ENCODE measurements around the gene GAS1. TPM values are rescaled to one million over a fixed set of nuclear protein-coding genes. Genes with fewer than 3 reads are reported as not detected.

The GAS1 gene
- total and polyA plus RNA-seq, 2 of the 4 experiments (the other 2 are of a cell fraction) = 1.8 to 2.2 TPM

- BruUV-seq (replicated peaks) = no TSS peak
Observed at GRCh38 chr9:86991077-86991476, 43.8 kb upstream of the GAS1 start.

More at GRCh38 chr9:86991077-86991476, 43.8 kb upstream of the GAS1 start:
- TF ChIP-seq CHD1 (IDR thresholded peaks at IDR 0.05; ENCODE audit: low read depth, low read length) (no peak), CEBPB (IDR thresholded peaks at IDR 0.05; ENCODE audit: low read depth, low read length) (no peak), POLR2A (IDR thresholded peaks at IDR 0.05; ENCODE audit: low read depth, low read length) (no peak), RCOR1 (IDR thresholded peaks at IDR 0.05; ENCODE audit: insufficient replicate concordance, low read length) (no peak), BHLHE40 (IDR thresholded peaks at IDR 0.05; ENCODE audit: low read depth, low read length) (no peak), FOS (IDR thresholded peaks at IDR 0.05; ENCODE audit: low read depth, low read length) (no peak), SMC3 (IDR thresholded peaks at IDR 0.05; ENCODE audit: low read depth, low read length) (no peak), MXI1 (IDR thresholded peaks at IDR 0.05; ENCODE audit: borderline replicate concordance, low read depth, low read length) (no peak), CTCF (conservative IDR thresholded peaks at IDR 0.05; ENCODE audit: low read depth, low read length) (no peak), RFX5 (IDR thresholded peaks at IDR 0.05; ENCODE audit: low read depth, low read length) (no peak), NFE2L2 (IDR thresholded peaks at IDR 0.05; ENCODE audit: low read depth, low read length) (no peak), MAZ (IDR thresholded peaks at IDR 0.05; ENCODE audit: borderline replicate concordance, low read depth, low read length) (no peak), RAD21 (IDR thresholded peaks at IDR 0.05; ENCODE audit: low read length) (no peak), MAFK (IDR thresholded peaks at IDR 0.05; ENCODE audit: low read depth, low read length) (no peak)
- TF ChIP-seq, protein P1, sequence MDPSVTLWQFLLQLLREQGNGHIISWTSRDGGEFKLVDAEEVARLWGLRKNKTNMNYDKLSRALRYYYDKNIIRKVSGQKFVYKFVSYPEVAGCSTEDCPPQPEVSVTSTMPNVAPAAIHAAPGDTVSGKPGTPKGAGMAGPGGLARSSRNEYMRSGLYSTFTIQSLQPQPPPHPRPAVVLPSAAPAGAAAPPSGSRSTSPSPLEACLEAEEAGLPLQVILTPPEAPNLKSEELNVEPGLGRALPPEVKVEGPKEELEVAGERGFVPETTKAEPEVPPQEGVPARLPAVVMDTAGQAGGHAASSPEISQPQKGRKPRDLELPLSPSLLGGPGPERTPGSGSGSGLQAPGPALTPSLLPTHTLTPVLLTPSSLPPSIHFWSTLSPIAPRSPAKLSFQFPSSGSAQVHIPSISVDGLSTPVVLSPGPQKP (IDR thresholded peaks at IDR 0.05; ENCODE audit: borderline replicate concordance, low read depth, low read length) = no peak
- TF ChIP-seq, protein P2, sequence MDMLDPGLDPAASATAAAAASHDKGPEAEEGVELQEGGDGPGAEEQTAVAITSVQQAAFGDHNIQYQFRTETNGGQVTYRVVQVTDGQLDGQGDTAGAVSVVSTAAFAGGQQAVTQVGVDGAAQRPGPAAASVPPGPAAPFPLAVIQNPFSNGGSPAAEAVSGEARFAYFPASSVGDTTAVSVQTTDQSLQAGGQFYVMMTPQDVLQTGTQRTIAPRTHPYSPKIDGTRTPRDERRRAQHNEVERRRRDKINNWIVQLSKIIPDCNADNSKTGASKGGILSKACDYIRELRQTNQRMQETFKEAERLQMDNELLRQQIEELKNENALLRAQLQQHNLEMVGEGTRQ (IDR thresholded peaks at IDR 0.05; ENCODE audit: low read depth, low read length) = no peak
- no peaks in the 10 kb centered on the region for H3K9me1 ChIP-seq (ENCODE audit: insufficient read depth, low read length)
- intact Hi-C loops (cut with micrococcal nuclease) (no loop called here), dilution Hi-C loops (cut with HindIII; ENCODE audit: low sequenced_read_pairs, unreplicated experiment) (no loop called here), in situ Hi-C loops (cut with MboI; ENCODE audit: low sequenced_read_pairs) (no loop called here)
- no peak overlapping the region for H4K5ac ChIP-seq (ENCODE audit: low read depth, low read length)
- no peak overlapping the region for H2BK15ac ChIP-seq (ENCODE audit: low read depth, low read length)
- no peaks in the 10 kb centered on the region for H4K20me1 ChIP-seq (ENCODE audit: insufficient read depth, low read length)
- ATAC-seq (ENCODE audit: low read depth) = no peak
- H4K91ac ChIP-seq (ENCODE audit: insufficient read depth, low read depth, low read length) = no peak overlapping the region
- H3K56ac ChIP-seq (ENCODE audit: extremely low read depth, insufficient read depth, low read length) = no peak overlapping the region
- no peak overlapping the region for H3K4ac ChIP-seq (ENCODE audit: low read depth, low read length)
- no peaks in the 10 kb centered on the region for H3K36me3 ChIP-seq (ENCODE audit: control insufficient read depth, insufficient read depth, low read length)
- H3K4me1 ChIP-seq (ENCODE audit: control insufficient read depth, insufficient read depth, low read length) = no peaks in the 10 kb centered on the region
- H2BK20ac ChIP-seq (ENCODE audit: low read depth, low read length) = no peak overlapping the region
- H3K14ac ChIP-seq (replicated peaks; ENCODE audit: low read depth, low read length) = no peak overlapping the region
- no peak for DNase-seq
- H2BK120ac ChIP-seq (ENCODE audit: low read depth, low read length) = no peak overlapping the region
- no peak overlapping the region for H2AK5ac ChIP-seq (ENCODE audit: low read depth, low read length)
- no peaks in the 10 kb centered on the region for H3K9me3 ChIP-seq (ENCODE audit: control insufficient read depth, insufficient read depth, low read length)
- H3K27me3 ChIP-seq (ENCODE audit: control insufficient read depth, insufficient read depth, low read length) = no peaks in the 10 kb centered on the region
- WGBS, 2 experiments (ENCODE audit: extremely low coverage in 2 of 2, insufficient read length in 1 of 2) = no CpG with 5 or more reads among the region's 4 CpGs
- H3K79me1 ChIP-seq (ENCODE audit: low read depth in 1 of 2, low read length in 2 of 2) = no peaks in the 10 kb centered on the region
- ChIA-PET POLR2A (ENCODE audit: unreplicated experiment) (no interaction called here), CTCF (no interaction called here)
- H3K23ac ChIP-seq (ENCODE audit: low read depth, low read length) = no peak overlapping the region
- H2AK9ac ChIP-seq (replicated peaks; ENCODE audit: low read depth, low read length, poor library complexity) = no peak overlapping the region
- H3K18ac ChIP-seq (ENCODE audit: low read depth, low read length) = no peak overlapping the region
- H3K27ac ChIP-seq (ENCODE audit: insufficient read depth, low read length) = no peak overlapping the region
- H4K8ac ChIP-seq (ENCODE audit: low read depth in 2 of 2, low read length in 2 of 2) = no peak overlapping the region
- no peak overlapping the region for H3K4me3 ChIP-seq (ENCODE audit: insufficient read depth, low read depth, low read length)
- no peak overlapping the region for H2AFZ ChIP-seq (replicated peaks; ENCODE audit: low read length, poor library complexity)
- H2BK5ac ChIP-seq (ENCODE audit: low read depth, low read length, poor library complexity, severe bottlenecking) = no peak overlapping the region
- no peak overlapping the region for H3K9ac ChIP-seq (ENCODE audit: low read depth, low read length)
- H3K4me2 ChIP-seq (ENCODE audit: low read depth, low read length) = no peak overlapping the region

Data from IMR-90 (cell line).